WTC11 (cell line): ENCODE measurements around the gene ARMC9. TPM values are rescaled to one million over a fixed set of nuclear protein-coding genes. Genes with fewer than 3 reads are reported as not detected.

ENCODE experiments used
- ATAC-seq: fragments of 200-7000 bp; cut with Tn5 transposase; 2 replicates; pipeline ENCODE4 v1.10.0; 2021; ENCODE audit warnings: mild to moderate bottlenecking, moderate library complexity
- CTCF ChIA-PET: fragments of 300-600 bp; sonication (Branson Sonifier 250); formaldehyde crosslinking; loops from one replicate; lab custom pipeline; 2021; ENCODE audit warnings: antibody characterized with exemption; lab: Charles Lee
- POLR2A ChIA-PET: fragments of 350-600 bp; sonication (Branson Sonifier 250); formaldehyde crosslinking; loops from one replicate; lab custom pipeline; 2021; ENCODE audit warnings: antibody characterized with exemption; lab: Charles Lee
- DNase-seq: peaks from one replicate; pipeline ENCODE4 v3.0.0; 2021; ENCODE audit warnings: low spot score
- H3K27ac Mint-ChIP-seq: 2 replicates; pipeline ENCODE4 v1.8.0; 2021; ENCODE audit warnings: mixed read lengths
- H3K27me3 Mint-ChIP-seq: 2 replicates; pipeline ENCODE4 v1.8.0; 2021; ENCODE audit warnings: low read depth, mild to moderate bottlenecking, moderate library complexity, mixed read lengths
- H3K36me3 Mint-ChIP-seq: 2 replicates; pipeline ENCODE4 v1.8.0; 2021; ENCODE audit warnings: mixed read lengths
- H3K4me1 Mint-ChIP-seq: 2 replicates; pipeline ENCODE4 v1.8.0; 2022; ENCODE audit warnings: mixed read lengths
- H3K4me3 Mint-ChIP-seq: 2 replicates; pipeline ENCODE4 v1.8.0; 2021; ENCODE audit warnings: mild to moderate bottlenecking, moderate library complexity, mixed read lengths
- H3K9me3 Mint-ChIP-seq: 2 replicates; pipeline ENCODE4 v1.8.0; 2021; ENCODE audit warnings: mixed read lengths
- CREB1 ChIP-seq: sonication (generic); formaldehyde crosslinking; IDR thresholded peaks from 2 replicates; pipeline ENCODE4 v1.8.0; 2023; ENCODE audit warnings: mild to moderate bottlenecking, missing genetic modification reagents
- CREM ChIP-seq: sonication (generic); formaldehyde crosslinking; IDR thresholded peaks from 2 replicates; pipeline ENCODE4 v1.8.1; 2022; ENCODE audit warnings: mild to moderate bottlenecking, missing genetic modification reagents, moderate library complexity
- FOXJ3 ChIP-seq: sonication (generic); formaldehyde crosslinking; IDR thresholded peaks from 2 replicates; pipeline ENCODE4 v1.9.0; 2021; ENCODE audit warnings: missing genetic modification reagents, mild to moderate bottlenecking, borderline replicate concordance
- IRF2 ChIP-seq: sonication (generic); formaldehyde crosslinking; IDR thresholded peaks from 2 replicates; pipeline ENCODE4 v1.8.0; 2022; ENCODE audit warnings: low read depth, missing genetic modification reagents, borderline replicate concordance
- NR1H2 ChIP-seq: sonication (generic); formaldehyde crosslinking; IDR thresholded peaks from 2 replicates; pipeline ENCODE4 v1.9.0; 2021; ENCODE audit warnings: mild to moderate bottlenecking, moderate library complexity, missing genetic modification reagents
- OVOL2 ChIP-seq: fragments of 250-450 bp; sonication (Bioruptor Pico); IDR thresholded peaks from 2 replicates; pipeline ENCODE4 v1.9.0; 2021; ENCODE audit warnings: mild to moderate bottlenecking, borderline replicate concordance
- SMAD3 ChIP-seq: sonication (generic); formaldehyde crosslinking; IDR thresholded peaks from 2 replicates; pipeline ENCODE4 v1.8.0; 2022; ENCODE audit warnings: missing genetic modification reagents, mild to moderate bottlenecking, borderline replicate concordance
- TP53 ChIP-seq: sonication (generic); formaldehyde crosslinking; IDR thresholded peaks from 2 replicates; pipeline ENCODE4 v1.8.1; 2023; ENCODE audit warnings: mild to moderate bottlenecking, missing genetic modification reagents
- ZNF121 ChIP-seq: sonication (generic); formaldehyde crosslinking; IDR thresholded peaks from 2 replicates; pipeline ENCODE4 v1.8.0; 2023; ENCODE audit warnings: missing genetic modification reagents
- ZNF263 ChIP-seq: sonication (generic); formaldehyde crosslinking; IDR thresholded peaks from 2 replicates; pipeline ENCODE4 v1.8.1; 2022; ENCODE audit warnings: low read depth, mild to moderate bottlenecking, moderate library complexity, missing genetic modification reagents
- ZNF396 ChIP-seq: fragments of 250-450 bp; sonication (Bioruptor Pico); IDR thresholded peaks from 2 replicates; pipeline ENCODE4 v1.8.0; 2021; ENCODE audit warnings: mild to moderate bottlenecking, moderate library complexity, borderline replicate concordance
- ZNF671 ChIP-seq: fragments of 250-450 bp; sonication (Bioruptor Pico); IDR thresholded peaks from 2 replicates; pipeline ENCODE4 v1.8.0; 2021; ENCODE audit warnings: mild to moderate bottlenecking
- total RNA-seq: library from RNA; stranded (reverse); gene quantifications from 3 replicates; pipeline ENCODE4 v1.2.3, GENCODE V29; 2021
- TF ChIP-seq, protein P1 (sequence below): sonication (generic); formaldehyde crosslinking; IDR thresholded peaks from 2 replicates; pipeline ENCODE4 v1.8.1; 2023; ENCODE audit warnings: mild to moderate bottlenecking, missing genetic modification reagents
- TF ChIP-seq, protein P2 (sequence below): sonication (generic); formaldehyde crosslinking; IDR thresholded peaks from 2 replicates; pipeline ENCODE4 v1.8.1; 2022; ENCODE audit warnings: low read depth, mild to moderate bottlenecking, moderate library complexity, missing genetic modification reagents, borderline replicate concordance
- TF ChIP-seq, protein P3 (sequence below): sonication (generic); formaldehyde crosslinking; IDR thresholded peaks from 2 replicates; pipeline ENCODE4 v1.8.1; 2022; ENCODE audit warnings: missing genetic modification reagents, borderline replicate concordance
- TF ChIP-seq, protein P4 (sequence below): sonication (generic); formaldehyde crosslinking; IDR thresholded peaks from 2 replicates; pipeline ENCODE4 v1.8.0; 2023; ENCODE audit warnings: missing genetic modification reagents
- TF ChIP-seq, protein P5 (sequence below): fragments of 200-600 bp; IDR thresholded peaks from 2 replicates; pipeline ENCODE4 v1.8.0; 2022; ENCODE audit warnings: antibody characterized with exemption

ARMC9 gene
- total RNA-seq, 1 experiment from 2014 or later, result 34.9 TPM

DNA sequence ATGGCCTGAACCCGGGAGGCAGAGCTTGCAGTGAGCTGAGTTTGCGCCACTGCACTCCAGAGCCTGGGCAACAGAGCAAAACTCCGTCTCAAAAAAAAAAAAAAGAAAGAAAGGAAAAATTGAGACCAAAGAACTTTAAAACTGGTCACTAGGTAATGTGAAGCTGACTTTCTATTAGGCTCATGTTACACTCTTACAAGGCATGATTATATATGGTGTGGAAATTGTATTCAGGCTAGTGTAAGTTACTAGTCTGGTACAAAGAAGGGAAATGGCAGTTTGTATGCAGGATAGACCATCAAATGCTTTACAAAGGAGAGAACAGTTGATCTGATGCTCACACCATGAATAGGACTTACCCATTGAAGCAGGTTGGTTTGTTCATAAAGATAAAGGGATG, 35.4 kb upstream of the ARMC9 start:
- no peak for DNase-seq
- Mint-ChIP-seq H3K4me1 (peaks cover 24% of the 10 kb centered on the region), H3K4me3 (peak overlapping the region; percentile 0; the same call in 1 of the 2 replicates)
- TF ChIP-seq TP53 (no peak), ZNF671 (CRISPR knock-in tag) (no peak), CREM (CRISPR knock-in tag) (no peak), IRF2 (CRISPR knock-in tag) (no peak), NR1H2 (no peak), ZNF396 (CRISPR knock-in tag) (no peak), FOXJ3 (no peak), OVOL2 (CRISPR knock-in tag) (no peak), ZNF121 (CRISPR knock-in tag) (no peak)
- TF ChIP-seq, protein P1, sequence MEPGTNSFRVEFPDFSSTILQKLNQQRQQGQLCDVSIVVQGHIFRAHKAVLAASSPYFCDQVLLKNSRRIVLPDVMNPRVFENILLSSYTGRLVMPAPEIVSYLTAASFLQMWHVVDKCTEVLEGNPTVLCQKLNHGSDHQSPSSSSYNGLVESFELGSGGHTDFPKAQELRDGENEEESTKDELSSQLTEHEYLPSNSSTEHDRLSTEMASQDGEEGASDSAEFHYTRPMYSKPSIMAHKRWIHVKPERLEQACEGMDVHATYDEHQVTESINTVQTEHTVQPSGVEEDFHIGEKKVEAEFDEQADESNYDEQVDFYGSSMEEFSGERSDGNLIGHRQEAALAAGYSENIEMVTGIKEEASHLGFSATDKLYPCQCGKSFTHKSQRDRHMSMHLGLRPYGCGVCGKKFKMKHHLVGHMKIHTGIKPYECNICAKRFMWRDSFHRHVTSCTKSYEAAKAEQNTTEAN, result no peak
- TF ChIP-seq, protein P2, sequence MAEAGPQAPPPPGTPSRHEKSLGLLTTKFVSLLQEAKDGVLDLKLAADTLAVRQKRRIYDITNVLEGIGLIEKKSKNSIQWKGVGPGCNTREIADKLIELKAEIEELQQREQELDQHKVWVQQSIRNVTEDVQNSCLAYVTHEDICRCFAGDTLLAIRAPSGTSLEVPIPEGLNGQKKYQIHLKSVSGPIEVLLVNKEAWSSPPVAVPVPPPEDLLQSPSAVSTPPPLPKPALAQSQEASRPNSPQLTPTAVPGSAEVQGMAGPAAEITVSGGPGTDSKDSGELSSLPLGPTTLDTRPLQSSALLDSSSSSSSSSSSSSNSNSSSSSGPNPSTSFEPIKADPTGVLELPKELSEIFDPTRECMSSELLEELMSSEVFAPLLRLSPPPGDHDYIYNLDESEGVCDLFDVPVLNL (CRISPR knock-in tag), result no peak
- TF ChIP-seq, protein P3, sequence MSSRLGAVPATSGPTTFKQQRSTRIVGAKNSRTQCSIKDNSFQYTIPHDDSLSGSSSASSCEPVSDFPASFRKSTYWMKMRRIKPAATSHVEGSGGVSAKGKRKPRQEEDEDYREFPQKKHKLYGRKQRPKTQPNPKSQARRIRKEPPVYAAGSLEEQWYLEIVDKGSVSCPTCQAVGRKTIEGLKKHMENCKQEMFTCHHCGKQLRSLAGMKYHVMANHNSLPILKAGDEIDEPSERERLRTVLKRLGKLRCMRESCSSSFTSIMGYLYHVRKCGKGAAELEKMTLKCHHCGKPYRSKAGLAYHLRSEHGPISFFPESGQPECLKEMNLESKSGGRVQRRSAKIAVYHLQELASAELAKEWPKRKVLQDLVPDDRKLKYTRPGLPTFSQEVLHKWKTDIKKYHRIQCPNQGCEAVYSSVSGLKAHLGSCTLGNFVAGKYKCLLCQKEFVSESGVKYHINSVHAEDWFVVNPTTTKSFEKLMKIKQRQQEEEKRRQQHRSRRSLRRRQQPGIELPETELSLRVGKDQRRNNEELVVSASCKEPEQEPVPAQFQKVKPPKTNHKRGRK (CRISPR knock-in tag), result no peak
- TF ChIP-seq, protein P4, sequence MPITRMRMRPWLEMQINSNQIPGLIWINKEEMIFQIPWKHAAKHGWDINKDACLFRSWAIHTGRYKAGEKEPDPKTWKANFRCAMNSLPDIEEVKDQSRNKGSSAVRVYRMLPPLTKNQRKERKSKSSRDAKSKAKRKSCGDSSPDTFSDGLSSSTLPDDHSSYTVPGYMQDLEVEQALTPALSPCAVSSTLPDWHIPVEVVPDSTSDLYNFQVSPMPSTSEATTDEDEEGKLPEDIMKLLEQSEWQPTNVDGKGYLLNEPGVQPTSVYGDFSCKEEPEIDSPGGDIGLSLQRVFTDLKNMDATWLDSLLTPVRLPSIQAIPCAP, result no peak
- TF ChIP-seq, protein P5, sequence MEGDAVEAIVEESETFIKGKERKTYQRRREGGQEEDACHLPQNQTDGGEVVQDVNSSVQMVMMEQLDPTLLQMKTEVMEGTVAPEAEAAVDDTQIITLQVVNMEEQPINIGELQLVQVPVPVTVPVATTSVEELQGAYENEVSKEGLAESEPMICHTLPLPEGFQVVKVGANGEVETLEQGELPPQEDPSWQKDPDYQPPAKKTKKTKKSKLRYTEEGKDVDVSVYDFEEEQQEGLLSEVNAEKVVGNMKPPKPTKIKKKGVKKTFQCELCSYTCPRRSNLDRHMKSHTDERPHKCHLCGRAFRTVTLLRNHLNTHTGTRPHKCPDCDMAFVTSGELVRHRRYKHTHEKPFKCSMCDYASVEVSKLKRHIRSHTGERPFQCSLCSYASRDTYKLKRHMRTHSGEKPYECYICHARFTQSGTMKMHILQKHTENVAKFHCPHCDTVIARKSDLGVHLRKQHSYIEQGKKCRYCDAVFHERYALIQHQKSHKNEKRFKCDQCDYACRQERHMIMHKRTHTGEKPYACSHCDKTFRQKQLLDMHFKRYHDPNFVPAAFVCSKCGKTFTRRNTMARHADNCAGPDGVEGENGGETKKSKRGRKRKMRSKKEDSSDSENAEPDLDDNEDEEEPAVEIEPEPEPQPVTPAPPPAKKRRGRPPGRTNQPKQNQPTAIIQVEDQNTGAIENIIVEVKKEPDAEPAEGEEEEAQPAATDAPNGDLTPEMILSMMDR, result no peak
- TF ChIP-seq, all 79 proteins: peak for 0
- Mint-ChIP-seq H3K27ac (peak overlapping the region; percentile 76), H3K9me3 (no peaks in the 10 kb centered on the region), H3K27me3 (no peaks in the 10 kb centered on the region), H3K36me3 (peaks cover 45% of the 10 kb centered on the region)
- CTCF ChIA-PET, result no interaction called here
- POLR2A ChIA-PET, result no interaction called here
- peak; percentile 38; the same call in 1 of the 2 replicates for ATAC-seq

DNA sequence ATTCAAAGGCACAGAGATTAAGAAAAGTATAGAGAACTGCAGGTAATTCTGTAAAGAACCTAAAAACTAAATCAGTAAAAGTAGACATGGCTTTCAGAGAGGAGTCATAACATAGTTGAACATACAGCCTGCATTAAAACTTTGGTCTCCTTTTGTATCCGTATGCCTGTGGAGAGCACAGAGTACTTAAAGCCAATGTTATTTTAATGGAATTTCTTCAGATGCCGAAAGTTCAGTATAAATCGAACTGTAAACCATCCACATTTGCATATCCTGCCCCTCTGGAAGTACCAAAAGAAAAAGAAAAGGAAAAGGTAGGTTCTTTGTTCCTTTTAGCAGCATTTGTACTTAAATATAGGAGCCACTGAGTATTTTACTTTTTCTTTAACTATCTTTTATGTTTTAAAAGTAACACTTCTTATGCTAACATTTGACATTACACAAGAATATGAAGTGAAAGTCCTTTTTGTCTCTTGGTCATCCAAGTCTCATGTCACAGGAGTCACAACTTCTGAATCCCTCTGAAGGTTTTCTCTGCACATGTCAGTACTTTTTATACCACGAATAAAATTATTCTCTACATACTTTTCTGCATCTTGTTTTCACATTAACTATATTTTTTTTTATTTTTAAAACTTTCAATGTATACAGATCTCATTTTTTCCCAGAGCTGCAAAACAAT, 34.9 kb upstream of the ARMC9 start:
- Mint-ChIP-seq H3K27ac (peak overlapping the region; percentile 76), H3K36me3 (peaks cover 50% of the 10 kb centered on the region), H3K4me3 (peak overlapping the region; percentile 0; the same call in 1 of the 2 replicates), H3K27me3 (no peaks in the 10 kb centered on the region), H3K4me1 (peaks cover 24% of the 10 kb centered on the region)
- CTCF ChIA-PET, result no interaction called here
- TF ChIP-seq TP53 (no peak), ZNF263 (CRISPR knock-in tag) (no peak), SMAD3 (CRISPR knock-in tag) (no peak), CREB1 (CRISPR knock-in tag) (no peak)
- TF ChIP-seq, protein P4, result no peak
- TF ChIP-seq, all 79 proteins: peak for 0
- no peaks in the 10 kb centered on the region for H3K9me3 Mint-ChIP-seq
- DNase-seq (no peak), ATAC-seq (peak; percentile 60)
- POLR2A ChIA-PET, result no interaction called here
